NOMO-1 (cell line): ENCODE measurements around the gene C20orf96.
A peak's percentile ranks its signal among the peaks of the same experiment; 100 is the strongest.
"Not testable (repeated sequence)": the region's sequence is repeated elsewhere in the genome, so short reads cannot be mapped to it uniquely, and the experiment has no call there.

Experiments
- DNase-seq, 2 experiments: peaks; one replicate each; lab custom pipeline; 2025; ENCODE audit not compliant: unreplicated experiment in 2 of 2; lab: John Stamatoyannopoulos, UW

C20orf96 gene

DNA sequence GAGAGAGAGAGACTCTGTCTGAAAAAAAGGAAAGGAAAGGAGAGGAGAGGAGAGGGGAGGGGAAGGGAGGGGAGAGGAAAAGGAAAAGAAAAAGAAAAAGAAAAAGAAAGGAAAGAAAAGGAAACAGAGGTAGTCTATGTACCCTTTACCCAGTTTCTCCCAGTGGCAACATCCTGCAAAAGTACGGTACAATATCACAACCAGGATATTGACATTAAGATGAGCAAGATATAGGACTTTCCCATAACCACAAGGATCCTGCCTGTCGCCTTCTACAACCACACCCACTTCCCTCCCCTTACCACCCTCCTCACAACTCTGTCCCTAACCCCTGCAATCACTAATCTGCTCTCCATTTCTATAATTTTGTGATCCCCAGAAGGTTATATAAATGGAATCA is 4.0 kb downstream of the C20orf96 start:
- DNase-seq = no peak

DNA sequence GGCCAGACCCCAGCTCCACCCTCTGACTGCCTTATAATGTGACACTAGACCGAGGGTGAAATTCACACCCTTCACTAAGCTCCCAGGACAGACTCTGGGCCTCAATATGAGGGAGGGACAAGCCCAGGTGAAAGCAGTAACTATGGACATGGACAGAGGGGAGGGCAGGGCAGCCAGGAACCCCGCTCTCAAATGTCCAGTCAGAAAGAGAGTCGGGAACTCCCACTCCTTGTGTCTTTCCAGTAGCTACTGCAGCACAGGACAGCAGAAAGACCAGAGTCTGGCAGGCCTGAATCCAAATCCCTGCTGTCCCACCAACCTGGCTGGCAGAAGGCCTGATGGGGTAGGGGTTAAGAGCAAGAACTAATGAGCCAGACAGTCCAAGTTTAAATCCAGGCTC is 6.4 kb downstream of the C20orf96 start:
- no peak for DNase-seq

- DNase-seq = no peak
Measured at GRCh38 chr20:278607-279571, 11.7 kb downstream of the C20orf96 start.

DNA sequence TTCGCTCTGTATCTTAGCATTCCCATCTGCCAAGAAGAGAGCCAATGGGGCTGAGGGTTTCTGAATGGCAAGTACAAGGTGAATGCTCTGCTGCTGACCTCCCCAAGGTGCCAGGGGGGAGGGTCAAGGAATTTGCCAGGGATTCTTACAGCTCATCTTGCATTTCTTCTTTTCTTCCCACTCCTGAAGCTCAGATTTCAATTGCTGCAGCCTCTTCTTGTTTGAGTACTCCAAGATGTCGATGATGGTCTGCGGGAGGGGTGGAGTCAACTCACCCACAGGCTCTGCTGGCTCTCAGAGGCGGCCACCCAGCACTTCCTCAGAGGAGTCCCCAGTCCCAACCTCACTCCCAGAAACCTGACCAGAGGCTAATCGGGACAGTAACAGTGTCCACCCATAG is 12.4 kb downstream of the C20orf96 start:
- DNase-seq = no peak

GRCh38 chr20:277496-277781 is 13.1 kb downstream of the C20orf96 start:
- no peak for DNase-seq

DNA sequence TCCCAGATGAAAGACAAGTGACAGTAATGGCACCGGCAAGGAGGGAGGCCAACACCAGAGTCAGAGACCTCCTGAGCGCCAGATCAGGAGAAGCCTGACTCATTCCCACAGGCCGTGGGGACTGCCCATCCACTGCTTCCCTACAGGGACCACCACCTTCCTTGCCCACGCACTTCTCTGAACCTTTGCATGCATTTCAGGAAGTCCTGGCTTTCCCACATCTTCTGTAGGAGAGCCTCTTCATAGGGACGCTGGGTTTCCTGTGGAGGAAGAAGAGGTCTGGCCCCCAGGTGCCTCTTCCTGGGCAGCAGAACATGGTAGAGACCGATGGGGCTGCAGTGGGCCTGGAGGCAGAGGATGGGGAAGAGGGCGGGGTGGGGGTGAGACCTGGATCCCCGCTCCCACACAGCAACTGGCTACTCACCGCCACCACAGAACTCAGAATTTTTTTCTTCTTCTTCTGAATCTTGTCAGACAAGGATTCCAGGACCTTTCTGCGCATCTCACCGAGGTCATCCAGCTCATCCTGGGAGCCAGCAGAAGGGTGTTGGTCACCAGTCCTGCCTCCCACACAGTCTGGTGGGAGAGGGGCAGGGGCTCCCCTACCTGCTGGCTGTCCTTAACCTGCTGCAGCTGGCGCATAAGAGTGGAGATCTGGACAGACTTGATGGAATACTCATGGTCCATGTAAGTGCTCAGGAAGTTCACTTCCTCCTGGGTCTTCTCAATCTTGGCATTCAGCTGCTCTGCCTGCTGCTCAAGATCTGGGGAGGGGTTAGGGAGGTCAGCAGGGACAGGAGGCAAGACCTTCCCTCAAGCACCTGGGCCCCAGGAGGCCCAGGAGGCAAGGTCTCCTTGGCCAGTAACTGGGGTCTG is 13.7 kb downstream of the C20orf96 start:
- no peak for DNase-seq

DNA sequence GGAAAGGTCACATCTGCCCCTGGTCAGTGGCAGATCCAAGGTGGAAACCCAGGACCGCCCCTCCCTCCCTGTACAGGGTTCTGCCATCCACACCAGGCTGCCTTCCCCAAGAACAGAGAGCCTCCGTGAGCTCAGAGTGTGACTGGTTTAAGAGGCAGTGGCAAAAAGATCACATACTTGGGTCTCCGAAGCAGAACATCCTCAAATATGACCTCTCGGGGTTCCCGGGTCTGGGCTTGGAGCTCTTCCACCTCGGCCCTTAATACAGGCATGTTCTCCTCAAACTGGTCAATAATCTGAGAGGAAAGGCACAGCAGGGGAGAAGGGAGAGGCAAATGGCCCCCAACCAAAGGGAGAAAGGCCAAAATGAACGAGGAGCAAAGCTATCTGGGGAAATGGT is 14.8 kb downstream of the C20orf96 start:
- DNase-seq = no peak

DNA sequence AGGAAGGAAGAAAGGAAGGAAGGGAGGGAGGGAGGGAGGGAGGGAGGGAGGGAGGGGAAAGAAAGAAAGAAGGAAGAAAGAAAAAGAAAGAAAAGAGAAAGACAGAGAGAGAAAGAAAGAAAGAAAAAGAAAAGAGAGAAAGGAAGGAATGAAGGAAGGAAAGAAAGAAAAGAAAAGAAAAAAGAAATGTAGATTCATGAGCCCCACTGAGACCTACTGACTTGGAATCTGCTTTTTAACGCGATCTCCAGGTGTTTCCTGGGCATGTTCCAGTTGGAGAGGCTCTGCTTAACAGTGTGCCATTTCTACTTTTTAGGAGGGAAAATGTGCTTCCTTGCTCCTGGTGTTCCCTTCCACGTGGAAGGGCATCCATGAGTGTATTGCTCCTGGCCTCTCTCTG is 16.7 kb downstream of the C20orf96 start:
- no peak for DNase-seq

DNA sequence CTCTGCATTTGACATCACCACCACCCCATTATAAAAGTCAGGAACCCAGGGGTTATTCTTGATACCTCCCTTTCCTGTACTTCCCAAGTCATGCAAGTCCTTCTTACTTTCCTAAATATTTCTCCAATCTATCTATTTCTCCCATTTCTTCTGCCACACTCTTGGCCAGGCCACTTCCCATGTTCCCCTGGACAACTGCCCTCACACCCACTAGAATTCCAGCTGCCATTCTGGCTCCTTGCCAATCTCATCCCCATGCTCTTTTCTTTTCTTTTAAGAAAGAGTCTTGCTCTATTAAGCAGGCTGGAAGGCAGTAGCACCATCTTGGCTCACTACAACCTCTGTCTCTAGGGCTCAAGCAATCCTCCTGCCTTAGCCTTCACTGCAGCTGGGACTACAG is 17.8 kb downstream of the C20orf96 start:
- no peak for DNase-seq

DNA sequence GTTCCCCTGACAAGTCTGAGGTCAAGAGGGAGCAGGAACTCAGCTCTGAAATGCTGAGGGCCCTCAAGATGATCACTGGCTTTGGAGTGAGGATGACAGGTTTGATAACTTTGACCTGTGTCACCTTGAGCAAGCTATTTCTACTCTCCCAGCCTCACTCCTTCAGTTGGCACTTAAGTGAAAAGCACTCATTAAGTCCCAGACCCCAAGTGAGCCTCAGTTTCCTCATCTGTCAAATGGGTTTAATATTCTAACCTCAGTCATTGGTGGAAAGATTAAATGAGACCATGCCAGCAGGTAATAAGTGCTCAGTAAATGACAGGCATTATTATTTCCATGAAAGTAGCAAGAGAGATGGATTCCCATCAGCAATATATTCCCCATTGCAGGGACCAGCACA is 19.0 kb downstream of the C20orf96 start:
- no peak for DNase-seq

GRCh38 chr20:271069-271468 is 19.5 kb downstream of the C20orf96 start:
- no peak for DNase-seq

GRCh38 chr20:270517-270916 is 20.0 kb downstream of the C20orf96 start:
- DNase-seq = no peak

- peak; percentile 70 to 85 for DNase-seq
Measured at GRCh38 chr20:266596-267562, 23.7 kb downstream of the C20orf96 start.

DNA sequence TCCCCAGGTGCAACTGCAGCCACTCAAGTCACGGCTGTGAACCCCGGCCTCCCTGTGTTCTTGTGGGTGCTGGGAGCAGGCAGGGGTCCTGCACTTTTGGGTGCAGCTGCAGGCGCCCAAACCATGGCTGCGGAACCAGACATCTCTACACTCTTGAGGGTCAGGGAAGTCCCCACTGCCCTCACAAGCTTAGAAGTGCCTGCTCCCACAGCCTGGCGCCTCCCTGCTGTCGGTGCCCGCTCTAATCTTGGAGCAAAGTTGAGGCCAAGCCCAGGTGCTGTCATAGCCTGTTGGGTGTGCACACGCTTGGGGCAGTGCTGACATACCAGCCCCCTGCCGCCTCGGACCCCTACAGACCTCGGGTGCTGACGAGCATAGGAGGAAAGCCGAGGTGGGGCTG is 26.8 kb downstream of the C20orf96 start:
- DNase-seq = no peak

DNA sequence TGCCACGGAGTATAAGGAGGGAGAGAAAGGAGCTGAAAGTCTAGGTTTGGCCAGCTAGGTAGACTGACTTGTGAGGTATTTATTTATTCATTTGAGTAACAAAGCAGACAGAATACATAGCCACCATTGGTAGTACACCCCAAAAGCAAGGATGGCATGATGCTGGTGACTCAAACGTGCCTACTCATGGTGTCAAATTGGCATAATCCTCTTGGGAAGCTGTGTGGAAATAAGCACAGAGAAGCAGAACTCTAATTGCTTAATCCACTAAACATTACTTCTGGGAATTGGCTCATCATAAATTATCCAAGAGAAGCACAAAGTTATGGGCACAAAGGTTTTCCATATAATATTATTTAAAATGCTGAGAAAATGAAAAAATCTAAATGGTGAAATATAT is 30.6 kb downstream of the C20orf96 start:
- DNase-seq = no peak

GRCh38 chr20:258963-259362 is 31.6 kb downstream of the C20orf96 start:
- no peak for DNase-seq

DNA sequence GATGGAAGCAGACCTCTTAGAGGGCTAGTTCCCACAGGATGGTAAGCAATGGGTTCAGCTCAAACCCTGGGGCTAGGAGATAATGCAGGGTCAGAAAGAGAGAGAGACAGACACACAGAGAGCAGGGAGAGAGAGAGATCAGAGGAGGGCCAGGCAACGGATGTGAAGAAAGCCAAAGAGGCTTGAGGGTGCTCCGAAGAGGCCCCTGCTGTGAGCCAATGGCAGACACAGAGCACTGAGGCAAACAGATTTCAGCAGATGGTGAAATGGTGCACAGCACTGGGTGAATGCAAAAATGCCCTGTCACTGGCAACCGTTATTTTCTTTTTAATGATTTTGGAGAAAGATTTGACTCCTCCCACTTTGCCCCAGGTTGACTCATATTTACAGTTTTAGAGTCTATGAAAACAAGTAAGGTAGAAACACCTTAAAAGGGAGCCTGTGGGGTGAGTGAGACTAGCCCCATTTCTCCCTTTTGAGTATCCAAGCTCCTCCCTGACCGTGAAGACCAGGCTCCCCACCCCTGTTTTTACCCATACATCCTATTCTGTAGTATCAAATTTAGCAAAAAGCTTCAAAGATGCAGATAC is 32.2 kb downstream of the C20orf96 start:
- no peak for DNase-seq

DNA sequence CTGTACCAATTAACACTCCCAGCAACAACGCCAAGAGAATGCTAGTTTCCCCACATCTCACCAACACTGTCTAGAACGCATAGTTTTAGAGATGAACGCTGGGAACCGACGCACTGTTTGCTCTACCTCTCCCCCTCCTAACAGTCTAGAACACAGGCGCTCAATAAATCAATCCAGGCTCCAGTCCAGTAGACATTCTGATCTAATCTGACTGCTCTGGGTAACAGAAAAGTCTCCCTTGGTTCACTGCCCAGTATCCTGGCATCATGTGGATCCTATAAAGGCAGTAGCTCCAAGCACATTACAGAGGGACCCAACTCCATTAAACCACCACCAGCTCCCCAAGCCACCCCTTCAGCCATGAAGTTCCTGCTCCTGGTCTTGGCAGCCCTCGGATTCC is 33.1 kb downstream of the C20orf96 start, which contains the start of gene DEFB132:
DEFB132 (plus strand) TSS at position 306 of the 400 bp plus-strand sequence; CDS start at position 361, 55 bp downstream.
- DNase-seq = no peak

- not testable (repeated sequence) for DNase-seq
Measured at GRCh38 chr20:253447-253846, 37.1 kb downstream of the C20orf96 start.

- no peak for DNase-seq
Measured at GRCh38 chr20:252801-253200, 37.7 kb downstream of the C20orf96 start.
